H4 (cell line): ENCODE measurements around the gene CAMTA1. TPM values are rescaled to one million over a fixed set of nuclear protein-coding genes. Genes with fewer than 3 reads are reported as not detected.
"Not testable (repeated sequence)": the region's sequence is repeated elsewhere in the genome, so short reads cannot be mapped to it uniquely, and the experiment has no call there.

ENCODE experiments used
- DNase-seq: peaks from one replicate; pipeline ENCODE4 v3.0.0-alpha.2; 2015; ENCODE audit warnings: low spot score
- total RNA-seq: library from RNA; depleted of rRNA; stranded (reverse); fragments of >200 nt; shearing (Covaris generic); gene quantifications from 2 replicates; pipeline ENCODE4 v1.2.3, GENCODE V29; 2014

The CAMTA1 gene
- total RNA-seq, 1 experiment from 2014 or later: 98.2 TPM

DNA sequence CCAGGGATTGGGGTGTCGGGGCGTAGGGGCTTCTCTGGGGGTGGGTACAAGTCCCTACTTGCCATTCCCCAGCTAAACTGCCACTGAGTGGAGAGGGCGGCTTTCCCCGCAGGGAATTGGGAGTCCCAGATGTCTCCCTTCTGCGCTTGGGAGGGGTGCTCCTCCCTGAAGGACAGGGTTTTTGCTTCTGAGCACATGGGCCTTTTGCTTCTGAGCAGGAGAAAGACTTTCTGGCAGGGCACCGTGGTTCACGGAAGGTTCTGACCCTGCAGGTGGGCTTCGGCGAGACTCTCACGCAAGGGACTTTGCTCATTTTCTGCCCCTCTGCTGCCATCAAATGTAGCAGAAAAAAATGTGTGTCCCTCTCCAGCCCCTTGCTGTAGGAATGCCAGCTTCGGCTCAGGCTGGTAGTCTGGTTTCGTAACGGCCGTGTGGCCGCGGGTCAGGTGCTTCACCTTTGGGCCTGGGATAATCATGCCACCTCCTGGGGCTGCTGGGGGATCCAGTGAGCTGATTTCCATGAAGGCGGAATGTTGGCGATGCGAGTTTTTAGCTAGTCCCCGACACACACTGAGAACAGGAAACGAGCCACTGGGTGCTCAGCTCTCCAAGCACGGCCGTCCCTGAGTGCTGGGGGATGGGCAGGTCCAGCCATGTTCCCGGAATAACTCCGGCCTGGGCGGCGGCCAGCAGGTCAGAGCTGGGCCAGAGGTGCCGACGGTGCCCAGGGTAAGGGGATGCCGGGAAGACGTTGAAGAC lies 364.0 kb downstream of the CAMTA1 start:
- DNase-seq: no peak

DNA sequence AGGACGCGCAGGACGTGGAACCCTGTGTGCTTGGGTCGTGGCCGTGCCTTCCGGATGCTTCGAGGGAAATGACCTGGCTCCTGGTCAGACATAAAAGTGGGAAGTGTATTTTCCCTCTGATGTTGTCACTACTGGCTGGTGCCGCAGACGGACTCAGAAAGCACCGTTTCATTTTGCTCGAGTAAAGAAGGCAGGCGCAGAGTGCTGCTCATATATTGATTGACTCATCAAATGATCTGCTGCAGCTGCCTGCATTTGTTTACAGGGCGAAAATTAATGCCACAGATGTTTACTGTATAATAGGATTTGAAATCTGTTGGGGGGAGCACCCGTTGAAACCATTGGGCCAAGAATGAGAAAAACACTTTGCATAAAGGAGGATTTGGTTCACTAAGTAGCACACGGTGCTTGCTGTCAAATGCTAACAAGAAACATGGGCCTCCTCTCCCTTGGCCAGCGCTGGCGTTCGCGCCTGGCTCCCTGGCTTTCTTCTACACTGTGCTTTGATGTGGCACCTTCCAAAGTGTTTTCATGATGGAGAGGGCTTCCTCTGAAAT lies 365.5 kb downstream of the CAMTA1 start:
- DNase-seq: no peak

DNA sequence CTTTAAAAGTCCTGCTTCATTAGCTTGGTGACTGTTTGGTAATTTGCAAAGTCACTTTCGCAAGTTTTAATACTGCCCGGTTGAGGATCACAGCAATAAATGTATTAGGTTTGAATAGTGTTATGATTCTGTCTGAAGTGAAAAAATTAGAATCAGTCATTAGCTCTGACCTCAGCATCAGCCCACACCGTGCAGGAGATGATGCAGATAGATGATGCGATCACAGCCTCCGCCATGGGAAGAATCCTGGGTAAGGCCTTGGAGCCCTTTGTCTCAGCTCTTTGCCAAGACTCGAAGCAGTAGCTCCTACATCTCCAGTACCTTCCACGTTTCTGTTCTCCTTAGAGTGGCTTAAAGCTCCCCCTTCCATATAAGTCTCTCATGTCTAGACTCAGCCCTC lies 366.7 kb downstream of the CAMTA1 start:
- DNase-seq: no peak

DNA sequence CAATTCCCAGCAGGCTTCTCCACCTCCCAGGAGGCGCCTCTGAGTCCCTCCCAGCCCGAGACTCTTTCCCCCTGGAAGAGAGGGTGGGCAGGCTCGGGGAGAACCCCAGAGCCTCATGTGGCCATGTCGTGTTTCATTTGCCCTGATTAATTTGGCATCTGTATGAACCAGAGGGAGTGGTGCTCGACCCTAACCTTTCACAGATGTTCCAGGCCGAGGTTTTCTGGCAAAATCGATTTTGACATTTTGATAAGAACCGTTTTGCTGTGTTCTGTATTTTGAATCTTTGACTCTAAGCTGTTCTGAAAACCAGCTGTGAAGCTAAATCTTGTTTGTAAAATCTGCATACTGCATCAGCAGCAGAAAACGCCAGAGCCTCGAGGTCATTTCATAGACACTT lies 367.4 kb downstream of the CAMTA1 start:
- DNase-seq: no peak

DNA sequence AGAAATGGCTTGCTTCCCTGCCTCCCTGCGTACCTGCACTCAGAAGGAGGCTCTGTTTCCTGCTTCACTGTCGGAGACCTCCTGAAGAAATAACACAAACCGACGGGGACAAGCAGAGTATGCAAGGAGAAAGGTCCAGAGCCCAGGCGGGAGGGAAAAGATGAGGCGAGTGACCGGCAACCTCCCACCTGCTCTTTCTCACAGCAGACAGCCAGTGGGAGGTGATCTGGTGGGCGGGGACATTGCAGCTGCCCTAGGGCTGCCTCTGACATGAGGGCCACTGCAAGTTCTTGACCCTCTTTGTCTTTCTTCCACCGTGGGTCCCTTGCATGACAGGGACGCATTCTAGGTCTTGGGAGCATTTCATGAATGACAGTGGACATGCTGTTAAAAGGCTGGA lies 368.2 kb downstream of the CAMTA1 start:
- DNase-seq: no peak

DNA sequence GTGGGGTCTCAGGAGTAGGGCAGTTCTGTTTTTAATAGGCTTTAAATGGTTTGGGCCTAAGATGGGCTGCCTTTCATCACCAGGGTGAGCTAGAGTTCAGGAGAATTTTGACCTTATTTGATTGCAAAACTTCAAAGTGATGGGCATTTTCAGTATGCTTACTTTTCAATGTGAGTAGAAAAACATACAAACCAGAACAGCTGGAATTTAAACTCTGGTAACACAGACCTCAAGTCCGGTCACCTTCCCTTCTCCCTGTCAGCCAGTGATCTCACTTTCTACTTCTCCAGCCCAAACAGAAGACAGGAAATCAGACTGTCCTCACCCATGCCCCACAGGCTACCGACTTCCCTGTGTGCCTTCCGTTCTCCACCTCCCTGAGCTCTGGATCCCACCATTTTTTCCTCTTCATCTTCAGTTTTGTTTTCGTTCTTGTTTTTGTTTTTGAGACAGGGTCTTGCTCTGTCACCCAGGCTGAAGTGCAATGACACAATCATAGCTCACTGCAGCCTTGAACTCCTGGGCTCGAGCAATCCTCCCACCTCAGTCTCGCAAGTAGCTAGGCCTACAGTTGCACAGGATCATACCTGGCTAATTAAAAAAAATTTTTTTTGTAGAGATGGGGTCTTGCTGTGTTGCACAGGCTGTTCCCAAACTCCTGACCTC lies 374.0 kb downstream of the CAMTA1 start:
- no peak for DNase-seq

DNA sequence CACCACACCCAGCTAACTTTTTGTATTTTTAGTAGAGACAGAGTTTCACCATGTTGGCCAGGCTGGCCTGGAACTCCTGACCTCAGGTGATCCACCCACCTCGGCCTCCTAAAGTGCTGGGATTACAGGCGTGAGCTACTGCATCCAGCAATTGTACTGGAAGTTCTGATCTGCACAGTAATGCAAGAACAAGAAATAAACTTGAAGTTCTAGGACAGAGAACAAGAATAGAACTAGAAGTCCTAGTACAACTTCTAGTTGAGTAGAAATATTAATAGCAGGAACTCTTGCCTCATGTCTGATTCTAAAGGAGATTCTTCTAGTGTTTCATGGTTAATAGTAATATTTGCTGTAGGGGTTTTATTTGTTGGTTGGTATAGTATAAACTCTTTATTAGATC lies 383.3 kb downstream of the CAMTA1 start:
- not testable (repeated sequence) for DNase-seq

DNA sequence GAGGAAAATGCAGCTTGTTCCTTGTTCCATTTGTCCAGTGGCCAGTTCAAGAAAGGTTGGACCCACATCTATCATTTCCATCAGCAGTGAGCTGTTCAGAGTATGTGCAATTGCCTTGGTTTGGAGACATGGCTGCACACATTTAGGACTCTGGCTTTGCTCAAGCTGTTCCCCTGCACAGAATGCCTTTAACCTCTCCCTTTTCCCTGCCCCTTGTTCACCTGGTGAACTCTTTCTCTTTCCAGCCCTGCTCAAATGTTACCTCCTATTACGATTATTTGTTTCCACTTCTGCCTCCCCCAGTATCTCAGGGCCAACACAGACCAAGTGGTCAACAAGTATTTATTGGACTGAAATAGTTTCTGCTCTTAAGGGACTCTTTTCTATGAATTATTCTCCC lies 385.9 kb downstream of the CAMTA1 start:
- DNase-seq: no peak

DNA sequence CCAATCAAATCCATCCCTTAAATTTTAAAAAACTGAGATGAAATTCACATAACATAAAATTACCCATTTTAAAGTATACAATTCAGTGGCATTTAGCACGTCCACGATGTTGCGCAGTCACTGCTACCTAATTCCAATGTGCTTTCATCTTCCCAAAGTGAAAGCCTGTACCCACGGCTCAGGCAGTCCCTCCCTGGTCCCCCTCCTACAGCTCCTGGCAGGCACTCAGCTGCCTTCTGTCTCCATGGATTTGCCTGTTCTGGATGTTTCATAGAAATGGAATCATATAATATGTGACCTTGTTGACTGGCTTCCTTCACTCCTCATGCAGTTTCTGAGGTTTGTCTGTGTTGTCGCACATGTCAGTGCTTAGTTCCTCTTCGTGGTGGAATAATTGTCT lies 386.3 kb downstream of the CAMTA1 start:
- DNase-seq: no peak

DNA sequence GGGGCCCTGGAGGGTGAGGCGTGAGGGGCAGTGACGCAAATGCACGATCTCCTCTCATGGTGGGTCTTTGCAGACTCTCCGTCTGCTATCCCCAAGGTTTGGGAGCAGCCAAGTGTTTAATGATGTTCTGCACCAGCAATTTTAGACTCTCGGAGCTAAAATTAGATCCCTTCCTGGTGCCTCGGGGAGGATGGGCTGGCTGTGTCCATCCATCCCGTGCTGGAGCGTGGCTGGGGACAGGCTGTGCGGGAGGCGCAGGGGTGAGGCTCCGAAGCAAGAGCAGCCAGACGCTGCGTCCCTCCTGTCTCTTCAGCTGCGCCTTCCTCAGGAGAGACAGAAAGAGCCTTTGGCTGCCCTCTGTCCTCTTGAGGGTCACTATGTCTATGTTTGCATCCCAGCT lies 387.6 kb downstream of the CAMTA1 start:
- no peak for DNase-seq

DNA sequence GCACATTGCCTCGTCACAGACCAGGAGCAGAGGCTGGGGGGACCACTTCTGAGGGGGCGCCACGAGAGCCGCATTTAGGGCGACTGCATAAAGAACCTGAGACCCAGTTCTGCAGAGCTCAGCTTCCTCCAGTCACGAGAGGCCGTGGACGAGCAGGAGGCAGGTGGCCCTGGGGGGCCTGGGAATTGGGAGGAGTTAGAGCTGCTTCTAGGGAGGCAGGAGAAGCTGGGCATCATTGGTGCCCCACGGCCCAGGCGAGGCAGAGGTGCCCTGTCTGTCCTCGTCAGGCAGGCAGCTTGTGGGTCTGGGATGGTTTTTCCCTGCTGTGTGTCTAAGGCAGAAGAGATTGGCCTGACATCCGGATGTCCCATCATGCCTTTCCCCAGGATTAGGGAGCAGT lies 389.3 kb downstream of the CAMTA1 start:
- no peak for DNase-seq

DNA sequence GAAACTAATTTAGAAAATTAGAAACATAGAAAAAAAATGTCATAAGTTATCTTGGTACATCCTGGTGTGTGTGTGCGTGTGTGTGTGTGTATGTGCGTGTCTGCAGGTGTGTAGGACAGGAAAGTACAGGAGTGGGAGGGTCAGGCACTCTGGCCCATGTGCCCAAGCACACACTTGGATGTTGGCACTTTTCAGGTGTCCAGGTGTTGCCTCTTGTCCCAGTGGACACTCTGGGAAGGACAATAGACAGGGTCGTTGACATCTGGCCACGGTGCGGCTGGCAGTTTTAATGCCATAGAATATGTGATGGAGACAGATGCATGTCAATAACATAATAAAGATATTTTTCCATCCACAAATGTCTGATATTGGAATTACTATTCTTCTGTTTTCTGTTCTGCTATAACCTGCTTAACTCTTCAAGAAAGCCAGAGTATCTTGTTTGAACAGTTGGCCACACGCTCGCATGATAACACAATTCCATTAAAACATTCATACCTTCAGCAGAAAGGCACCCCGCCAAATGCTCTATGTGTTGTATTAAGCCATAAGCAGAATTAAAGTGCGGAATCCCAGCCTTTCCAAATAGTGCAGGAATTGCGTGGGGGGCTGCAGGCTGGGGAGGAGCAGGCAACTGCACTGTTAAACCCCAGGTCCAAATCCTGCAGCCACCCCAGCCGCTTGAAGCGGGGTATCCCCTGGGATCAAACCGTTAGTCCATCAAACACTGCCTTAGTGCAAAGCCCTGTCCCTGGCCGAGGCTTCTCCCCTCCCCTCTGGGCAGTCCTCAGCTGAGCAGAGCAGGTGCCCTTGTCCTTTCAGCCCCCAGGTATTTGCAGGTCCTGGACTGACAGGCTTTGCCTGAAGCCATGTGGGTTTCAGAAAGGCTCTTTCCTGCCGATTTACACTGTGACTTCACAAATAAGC lies 390.0 kb downstream of the CAMTA1 start:
- DNase-seq: no peak

DNA sequence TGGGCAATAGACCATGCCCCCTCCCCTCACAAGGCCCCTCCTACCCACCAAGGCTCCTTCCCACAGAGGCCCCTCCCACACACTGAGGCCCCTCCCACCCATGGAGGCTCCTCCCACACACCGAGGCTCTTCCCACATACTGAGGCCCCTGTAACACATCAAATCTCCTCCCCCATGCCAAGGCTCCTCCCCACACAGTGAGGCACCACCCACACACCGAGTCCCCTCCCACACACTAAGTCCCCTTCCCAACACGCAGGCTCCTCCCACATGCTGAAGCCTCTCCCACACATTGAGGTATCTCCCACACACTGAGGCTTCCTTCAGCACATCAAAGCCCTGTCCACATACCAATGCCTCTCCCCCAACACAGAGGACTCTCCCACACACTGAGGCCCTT lies 391.8 kb downstream of the CAMTA1 start:
- no peak for DNase-seq

DNA sequence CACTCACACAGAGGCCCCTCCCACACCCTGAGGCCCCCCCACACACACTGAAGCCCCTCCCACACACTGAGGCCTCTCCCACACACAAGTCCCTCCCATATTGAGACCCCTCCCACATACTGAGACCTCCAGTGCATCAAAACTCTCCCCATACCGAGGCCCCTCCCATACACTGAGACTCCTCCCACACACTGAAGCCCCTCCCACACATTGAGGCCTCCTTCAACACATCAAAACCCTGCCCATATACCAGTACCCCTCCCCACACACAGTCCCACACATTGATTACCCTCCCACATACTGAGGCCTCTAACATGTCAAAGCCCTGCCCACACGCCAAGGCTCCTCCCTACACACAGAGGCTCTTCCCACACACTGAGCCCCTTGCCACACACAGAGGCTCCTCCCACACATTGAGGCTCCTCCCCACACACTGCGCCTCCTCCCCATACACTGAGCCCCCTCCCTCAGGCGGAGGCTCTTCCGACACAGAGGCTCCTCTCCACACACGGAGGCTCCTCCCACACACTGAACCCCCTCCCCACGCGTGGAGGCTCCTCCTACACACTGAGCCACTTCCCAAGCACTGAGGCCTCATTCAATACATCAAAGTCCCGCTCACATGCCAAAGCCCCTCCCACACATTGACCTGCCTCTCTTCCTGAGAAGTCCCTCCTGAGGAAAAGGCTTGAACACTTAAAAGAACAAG lies 392.3 kb downstream of the CAMTA1 start:
- DNase-seq: no peak

DNA sequence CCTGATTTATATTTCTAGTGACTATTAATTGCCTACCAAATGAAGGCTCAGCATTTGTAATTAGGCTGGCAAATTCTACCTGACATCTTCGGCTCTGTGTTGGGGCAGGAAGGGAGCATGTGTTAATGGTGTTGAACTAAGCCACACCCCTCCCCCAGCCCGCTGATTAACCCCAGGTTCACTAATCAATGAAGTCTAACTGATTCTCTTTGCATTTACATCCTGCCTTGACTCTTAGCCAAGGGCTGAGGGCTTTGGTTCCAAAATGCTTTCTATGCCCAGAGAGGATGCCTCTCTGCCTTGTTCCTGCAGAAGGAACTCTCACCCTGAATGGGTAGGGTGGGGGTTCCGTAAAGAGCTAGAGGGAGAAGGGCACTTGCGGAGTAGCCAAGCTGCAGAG lies 393.1 kb downstream of the CAMTA1 start:
- no peak for DNase-seq

DNA sequence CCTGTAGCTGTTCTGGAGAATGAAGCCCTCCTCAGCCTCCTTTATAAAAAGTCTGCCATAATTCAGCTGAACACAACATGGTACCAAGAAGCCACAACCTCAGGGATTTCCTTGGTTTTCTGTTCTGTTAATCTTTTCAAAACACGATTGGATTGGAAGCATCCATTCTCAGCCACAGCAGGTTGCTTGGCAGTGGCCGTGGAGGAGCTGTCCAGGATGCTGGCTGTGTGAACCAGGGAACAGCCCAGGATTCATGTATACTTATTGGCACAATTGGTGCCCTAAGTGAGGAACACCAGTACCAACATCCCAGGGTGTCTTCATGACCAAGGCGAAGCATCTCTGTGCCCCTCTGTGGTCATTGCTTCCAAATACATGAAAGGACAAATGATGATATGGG lies 393.5 kb downstream of the CAMTA1 start:
- no peak for DNase-seq

DNA sequence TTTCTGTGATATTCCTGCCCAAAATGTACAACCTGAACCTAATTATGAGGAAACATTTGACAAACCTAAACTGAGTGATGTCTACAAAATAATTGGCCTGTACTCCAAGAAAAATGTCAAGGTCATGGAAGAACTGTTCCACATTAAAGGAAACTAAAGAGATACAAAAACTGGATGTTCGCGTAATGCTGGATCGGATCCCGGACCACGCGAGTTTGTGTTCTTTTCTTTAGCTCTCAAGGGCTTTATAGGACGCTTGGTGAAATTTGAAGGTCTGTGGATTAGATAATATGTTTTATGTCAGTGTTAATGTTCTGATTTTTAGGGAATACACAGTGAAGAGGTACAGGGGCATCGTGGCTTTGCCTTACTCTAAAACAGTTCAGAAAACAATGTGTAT lies 400.5 kb downstream of the CAMTA1 start:
- no peak for DNase-seq

DNA sequence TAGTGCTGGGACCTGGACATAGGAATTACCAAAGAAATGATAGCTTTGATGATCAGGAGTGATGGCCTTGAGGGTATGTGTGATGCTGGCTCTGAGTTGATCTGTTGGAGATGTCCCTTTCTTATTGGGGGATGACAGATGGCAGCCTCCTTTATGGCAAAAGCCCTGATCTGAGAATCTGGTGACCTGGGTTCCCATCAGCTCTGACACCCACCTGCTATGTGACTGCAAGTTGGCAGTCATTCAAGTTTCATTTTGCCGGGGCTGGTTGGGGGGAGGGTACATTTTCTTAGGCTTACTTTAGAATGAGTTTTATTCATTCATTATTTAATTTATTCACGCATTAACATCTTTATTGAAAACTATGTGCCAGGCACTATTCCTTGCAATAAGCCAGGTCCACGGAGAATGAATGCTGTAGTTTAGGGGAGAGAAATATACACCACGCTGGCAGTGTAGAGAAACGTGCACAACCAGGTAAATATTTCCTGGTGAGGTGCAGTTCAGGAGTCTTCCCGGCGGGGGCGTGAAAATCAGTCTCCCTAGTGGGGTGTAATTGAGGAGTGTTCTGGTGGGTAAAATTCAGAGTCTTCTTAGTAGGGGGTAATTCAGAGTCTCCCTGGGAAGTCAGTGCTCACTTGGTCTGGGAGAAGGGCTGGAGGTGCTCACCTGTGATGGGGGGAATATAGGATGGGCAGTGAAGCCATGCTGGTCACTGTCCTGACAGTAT lies 401.3 kb downstream of the CAMTA1 start:
- DNase-seq: no peak

DNA sequence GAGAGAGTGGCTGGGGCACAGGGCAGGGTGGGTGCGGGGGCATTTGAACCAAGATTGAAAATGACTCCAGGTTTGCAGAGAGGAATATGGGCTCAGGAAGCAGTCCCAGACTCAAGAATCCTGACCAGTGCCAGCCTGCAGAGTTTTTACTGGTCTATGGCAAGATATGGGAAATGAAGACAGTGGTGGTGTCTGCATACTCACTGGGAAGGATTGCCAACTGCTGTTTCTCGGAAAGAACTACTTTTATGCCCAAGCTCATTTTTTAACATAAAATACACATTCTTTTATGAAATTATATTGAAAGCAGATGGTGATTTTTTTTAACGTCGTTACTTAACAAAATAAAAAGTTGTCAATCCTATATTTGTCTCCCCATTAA lies 401.8 kb downstream of the CAMTA1 start:
- DNase-seq: no peak

DNA sequence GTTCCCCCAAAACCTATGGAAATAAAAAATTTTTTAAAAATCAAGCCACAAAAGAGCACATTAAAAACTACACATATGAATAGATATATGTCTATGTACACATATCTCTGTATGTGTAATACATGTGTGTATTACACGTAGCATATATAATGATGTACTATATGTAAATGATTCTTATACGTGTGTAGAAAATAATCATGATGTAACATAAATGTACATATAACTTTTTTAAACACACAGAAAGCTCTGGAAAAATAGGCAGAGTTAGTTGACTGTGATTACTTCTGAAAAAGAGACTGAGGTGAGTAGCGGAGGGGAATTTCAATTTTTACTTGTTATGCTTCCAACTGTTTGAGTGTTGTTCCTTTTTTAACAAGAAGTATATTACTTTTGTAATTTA lies 405.0 kb downstream of the CAMTA1 start:
- DNase-seq: no peak

DNA sequence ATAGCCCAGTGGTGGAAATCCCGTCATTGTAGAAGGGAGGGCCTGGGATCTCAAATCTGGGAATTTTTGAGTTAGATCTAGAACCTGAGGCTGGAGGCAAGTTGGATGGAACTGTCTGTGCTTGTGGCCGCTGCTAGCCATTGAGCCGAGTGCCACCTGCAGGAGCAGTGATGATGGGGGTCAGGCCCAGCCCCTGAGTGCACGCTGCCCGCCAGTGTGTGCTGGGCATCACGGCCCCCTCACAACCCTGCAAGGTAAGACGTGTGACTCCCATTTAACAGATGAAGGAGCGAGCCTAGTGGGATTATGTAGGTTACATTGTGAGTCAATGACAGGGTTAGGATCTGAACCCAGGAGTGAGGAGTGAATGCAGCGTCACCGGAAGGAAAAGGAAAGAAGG lies 407.2 kb downstream of the CAMTA1 start:
- DNase-seq: no peak
